Gastroesophageal sphincter (tissue), 4 donors: ENCODE results near the gene RPL28. TPM values are rescaled to one million over a fixed set of nuclear protein-coding genes. Genes with fewer than 3 reads are reported as not detected.
A peak's percentile ranks its signal among the peaks of the same experiment; 100 is the strongest.

Experiments
- ATAC-seq: fragments of 150-250 bp; one replicate; pipeline ENCODE4 v1.9.1; 2016; ENCODE audit warnings: mild to moderate bottlenecking, moderate library complexity
- H3K27ac ChIP-seq, 4 donors: fragments of 200-600 bp; sonication (generic) in 3 of 4; 1 replicate in 3 of 4; 2 replicates in 1 of 4; pipeline ENCODE4 v1.5.1; 2016 to 2019
- H3K27me3 ChIP-seq: fragments of 200-600 bp; sonication (generic); one replicate; pipeline ENCODE4 v1.5.1; 2019
- H3K36me3 ChIP-seq, 2 donors: fragments of 200-600 bp; sonication (generic); one replicate each; pipeline ENCODE4 v1.5.1; 2019; ENCODE audit warnings: control low read depth in 1 of 2
- H3K4me1 ChIP-seq, 3 donors: fragments of 200-600 bp; sonication (generic); 1 replicate in 2 of 3; 2 replicates in 1 of 3; pipeline ENCODE4 v1.5.1; 2016 to 2019; ENCODE audit warnings: control low read depth in 2 of 3
- H3K4me3 ChIP-seq, 2 donors: fragments of 200-600 bp; sonication (generic); one replicate each; pipeline ENCODE4 v1.5.1; 2019; ENCODE audit warnings: mild to moderate bottlenecking in 1 of 2, moderate library complexity in 1 of 2
- H3K9me3 ChIP-seq, 3 donors: fragments of 200-600 bp; sonication (generic); one replicate each; pipeline ENCODE4 v1.5.1; 2017 to 2019; ENCODE audit warnings: control low read depth in 2 of 3
- CTCF ChIP-seq, 4 experiments: fragments of 200-600 bp in 2 of 4; fragments of 450-650 bp in 2 of 4; sonication (generic) in 1 of 4; IDR thresholded peaks; one replicate each; pipeline ENCODE4 v1.5.1; 2017 to 2019; ENCODE audit warnings: antibody characterized with exemption in 4 of 4, mild to moderate bottlenecking in 2 of 4, moderate library complexity in 2 of 4
- EP300 ChIP-seq: sonication (generic); formaldehyde crosslinking; IDR thresholded peaks from one replicate; pipeline ENCODE4 v1.6.1; 2017; ENCODE audit warnings: antibody characterized with exemption, mild to moderate bottlenecking
- POLR2A ChIP-seq, 2 donors: fragments of 450-650 bp; IDR thresholded peaks; one replicate each; pipeline ENCODE4 v1.6.1; 2017; ENCODE audit warnings: antibody characterized with exemption in 2 of 2, mild to moderate bottlenecking in 2 of 2, moderate library complexity in 1 of 2
- POLR2AphosphoS5 ChIP-seq: sonication (generic); formaldehyde crosslinking; IDR thresholded peaks from one replicate; pipeline ENCODE4 v1.6.1; 2017; ENCODE audit warnings: antibody characterized with exemption
- WGBS, 2 donors: methylation state at CpG; one replicate each; pipeline ENCODE4 v1.1.5; 2018; ENCODE audit warnings: low coverage in 1 of 2; 5-methylcytosine and 5-hydroxymethylcytosine counted together
- total RNA-seq, 4 donors: library from RNA; depleted of rRNA; stranded (reverse); fragments of >200 nt; gene quantifications; one replicate each; pipeline ENCODE4 v1.1.0, GENCODE V29; 2016

Gene RPL28
- total RNA-seq, 4 donors from 2014 or later, result 174 to 282 (median 271) TPM

- peaks cover 0 to 30% (median 13%) of the 10 kb centered on the region in 3 donors for H3K4me1 ChIP-seq
- peak; percentile 52 for ATAC-seq
- WGBS, 2 donors, result 0% methylated on average over 6 to 8 of the region's 59 CpGs
- H3K9me3 ChIP-seq, result no peaks in the 10 kb centered on the region
- H3K27ac ChIP-seq, result no peak overlapping the region
- peaks cover 98% of the 10 kb centered on the region for H3K27me3 ChIP-seq
- H3K4me3 ChIP-seq, result peak overlapping the region in 1 of 2 donors; percentile 38
- no peaks in the 10 kb centered on the region for H3K36me3 ChIP-seq
- TF ChIP-seq POLR2AphosphoS5, result no peak
- TF ChIP-seq POLR2A (IDR thresholded peaks at IDR 0.05), result no peak
- TF ChIP-seq EP300, result no peak
- no peak for TF ChIP-seq CTCF (IDR thresholded peaks at IDR 0.05)
Observed at GRCh38 chr19:55369653-55370304, 16.0 kb upstream of the RPL28 start.

GRCh38 chr19:55370305-55370988 lies 15.3 kb upstream of the RPL28 start, which contains the start of gene IL11:
IL11 (minus strand) TSS chr19:55370463; CDS start chr19:55370310, 153 bp downstream.
- no peaks in the 10 kb centered on the region for H3K36me3 ChIP-seq
- no peak for ATAC-seq
- no peak within 1 kb of the TSS for H3K27ac ChIP-seq
- 6% methylated on average over 12 of the region's 32 CpGs; no CpG with 5 or more reads in 1 of the 2 donors for WGBS, 2 donors
- peak within 1 kb of the TSS in 1 of 2 donors; percentile 38 for H3K4me3 ChIP-seq
- peaks cover 0 to 30% (median 13%) of the 10 kb centered on the region in 3 donors for H3K4me1 ChIP-seq
- H3K9me3 ChIP-seq, result no peaks in the 10 kb centered on the region
- TF ChIP-seq EP300 (no peak), CTCF (IDR thresholded peaks at IDR 0.05) (no peak), POLR2A (IDR thresholded peaks at IDR 0.05) (no peak), POLR2AphosphoS5 (no peak)
- H3K27me3 ChIP-seq, result peaks cover 98% of the 10 kb centered on the region

GRCh38 chr19:55372316-55373081 lies 13.2 kb upstream of the RPL28 start:
- no peak for ATAC-seq
- peaks cover 100% of the 10 kb centered on the region for H3K27me3 ChIP-seq
- TF ChIP-seq POLR2AphosphoS5 (no peak), POLR2A (IDR thresholded peaks at IDR 0.05) (no peak), CTCF (IDR thresholded peaks at IDR 0.05) (no peak), EP300 (no peak)

GRCh38 chr19:55373306-55373992 lies 12.3 kb upstream of the RPL28 start:
- no peak for ATAC-seq
- H3K27me3 ChIP-seq, result peaks cover 97% of the 10 kb centered on the region
- WGBS, 2 donors, result no CpG with 5 or more reads among the region's 9 CpGs

More at GRCh38 chr19:55372316-55373081, 13.2 kb upstream of the RPL28 start:
- Histone ChIP-seq H3K9me3 (no peaks in the 10 kb centered on the region), H3K4me3 (no peak overlapping the region), H3K36me3 (no peaks in the 10 kb centered on the region), H3K27ac (no peak overlapping the region), H3K4me1 (peaks cover 0 to 33% (median 13%) of the 10 kb centered on the region in 3 donors)
- WGBS, 2 donors, result 58% methylated on average over 7 of the region's 24 CpGs; no CpG with 5 or more reads in 1 of the 2 donors

More at GRCh38 chr19:55373306-55373992, 12.3 kb upstream of the RPL28 start:
- peaks cover 0 to 38% (median 13%) of the 10 kb centered on the region in 3 donors for H3K4me1 ChIP-seq
- no peaks in the 10 kb centered on the region for H3K36me3 ChIP-seq
- no peak overlapping the region for H3K27ac ChIP-seq
- TF ChIP-seq POLR2A (IDR thresholded peaks at IDR 0.05) (no peak), CTCF (IDR thresholded peaks at IDR 0.05) (no peak)
- no peaks in the 10 kb centered on the region for H3K9me3 ChIP-seq
- no peak overlapping the region for H3K4me3 ChIP-seq
